GM19463 (cell line): ENCODE results near the gene ENTPD1.

Experiments
- ATAC-seq: cut with Tn5 transposase; IDR thresholded peaks from one replicate; pipeline ENCODE4 v1.9.1; 2021; ENCODE audit warnings: mild to moderate bottlenecking, moderate library complexity; ENCODE audit not compliant: unreplicated experiment

The ENTPD1 gene

DNA sequence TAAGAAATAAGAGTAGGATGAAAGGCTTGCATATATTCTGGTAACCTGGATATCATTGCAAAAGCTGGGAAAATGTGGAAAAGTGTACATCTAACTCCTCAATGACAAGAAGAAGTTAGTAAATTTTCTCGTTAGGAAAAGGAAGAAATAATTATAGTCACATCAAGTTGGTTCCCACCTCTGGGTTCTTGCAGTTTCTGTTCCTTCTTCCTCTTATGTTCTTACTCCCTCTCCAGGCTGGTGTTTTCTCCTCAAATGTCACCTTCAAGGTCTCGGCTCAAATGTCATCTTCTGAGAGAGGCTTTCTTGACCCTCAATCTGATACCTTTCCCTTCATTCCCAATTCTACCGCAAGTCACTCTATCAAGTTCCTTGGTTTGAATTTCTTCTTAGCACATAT lies 64.4 kb downstream of the ENTPD1 start:
- ATAC-seq = peak; percentile 43

DNA sequence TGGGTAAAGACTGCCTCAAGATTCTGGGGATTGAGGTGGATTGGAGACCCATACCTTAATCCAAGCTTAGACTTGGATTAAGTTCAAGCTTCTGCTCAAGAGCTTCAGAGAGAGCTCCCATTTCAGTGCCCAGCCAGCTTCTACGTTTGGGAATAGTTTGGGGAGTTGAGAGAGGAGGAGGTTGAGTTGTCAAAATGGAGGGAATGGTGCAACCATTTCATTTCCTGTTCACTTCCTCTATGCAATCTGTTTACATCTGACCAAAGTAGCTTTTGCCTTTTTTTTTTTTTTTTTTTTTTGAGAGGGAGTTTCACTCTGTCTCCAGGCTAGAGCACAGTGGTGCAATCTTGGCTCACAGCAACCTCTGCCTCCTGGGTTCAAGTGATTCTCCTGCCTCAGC lies 65.8 kb downstream of the ENTPD1 start:
- ATAC-seq = no peak

DNA sequence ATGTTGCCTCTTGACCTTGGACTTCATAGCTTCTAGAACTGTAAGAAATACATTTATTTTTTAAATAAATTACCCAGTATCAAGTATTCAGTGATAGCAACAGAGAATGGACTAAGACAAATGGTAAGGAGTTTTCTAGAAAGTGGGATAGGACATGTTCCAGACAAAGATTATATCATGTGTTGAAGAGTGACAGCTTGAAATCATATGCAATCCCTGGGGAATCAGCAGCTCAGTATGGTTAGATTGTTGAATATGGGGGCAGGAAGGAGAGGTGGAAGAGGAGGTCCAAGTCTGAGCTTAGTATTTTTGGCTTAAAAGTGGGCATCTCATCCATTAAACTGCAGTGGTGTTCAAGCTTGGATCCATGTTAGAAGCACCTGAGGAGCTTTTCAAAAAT lies 74.1 kb downstream of the ENTPD1 start:
- ATAC-seq = no peak

DNA sequence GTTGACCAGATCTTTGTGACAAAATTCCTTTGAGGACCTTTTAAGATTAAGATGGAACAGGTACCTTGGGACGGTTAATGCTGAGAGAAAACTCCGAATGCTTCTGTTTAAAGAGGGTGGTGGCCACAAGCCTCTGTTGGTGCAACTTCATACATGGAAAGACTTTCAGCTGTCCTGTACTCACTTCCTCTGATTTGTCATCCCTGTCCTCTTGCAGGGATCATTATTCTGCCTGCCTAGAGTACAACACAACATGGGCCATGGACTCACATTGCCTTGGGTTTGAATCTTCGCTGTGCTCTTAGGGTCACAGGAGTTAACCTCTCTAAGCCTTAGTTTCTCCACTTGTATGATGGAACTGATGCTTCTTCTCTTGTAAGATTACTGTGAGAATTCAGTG lies 75.1 kb downstream of the ENTPD1 start:
- ATAC-seq = no peak

DNA sequence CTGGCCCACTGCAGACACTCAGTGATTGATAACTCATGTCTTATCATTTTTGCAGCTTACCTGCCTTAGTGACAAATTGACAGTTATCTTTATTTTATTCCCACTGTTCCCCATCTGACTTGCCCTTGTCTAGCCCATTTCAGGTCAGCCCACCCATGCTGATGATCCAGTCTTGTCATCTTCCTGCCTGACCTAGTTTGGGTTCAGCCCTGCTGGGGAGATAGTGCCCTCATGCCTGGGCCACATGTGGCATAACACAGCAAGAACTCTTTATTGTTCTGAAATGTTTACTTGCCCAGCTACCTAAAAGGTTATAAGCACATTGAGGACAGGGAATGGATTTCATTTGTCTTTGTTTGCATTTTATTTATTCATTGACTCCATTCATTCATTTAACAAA lies 75.6 kb downstream of the ENTPD1 start:
- ATAC-seq = no peak

DNA sequence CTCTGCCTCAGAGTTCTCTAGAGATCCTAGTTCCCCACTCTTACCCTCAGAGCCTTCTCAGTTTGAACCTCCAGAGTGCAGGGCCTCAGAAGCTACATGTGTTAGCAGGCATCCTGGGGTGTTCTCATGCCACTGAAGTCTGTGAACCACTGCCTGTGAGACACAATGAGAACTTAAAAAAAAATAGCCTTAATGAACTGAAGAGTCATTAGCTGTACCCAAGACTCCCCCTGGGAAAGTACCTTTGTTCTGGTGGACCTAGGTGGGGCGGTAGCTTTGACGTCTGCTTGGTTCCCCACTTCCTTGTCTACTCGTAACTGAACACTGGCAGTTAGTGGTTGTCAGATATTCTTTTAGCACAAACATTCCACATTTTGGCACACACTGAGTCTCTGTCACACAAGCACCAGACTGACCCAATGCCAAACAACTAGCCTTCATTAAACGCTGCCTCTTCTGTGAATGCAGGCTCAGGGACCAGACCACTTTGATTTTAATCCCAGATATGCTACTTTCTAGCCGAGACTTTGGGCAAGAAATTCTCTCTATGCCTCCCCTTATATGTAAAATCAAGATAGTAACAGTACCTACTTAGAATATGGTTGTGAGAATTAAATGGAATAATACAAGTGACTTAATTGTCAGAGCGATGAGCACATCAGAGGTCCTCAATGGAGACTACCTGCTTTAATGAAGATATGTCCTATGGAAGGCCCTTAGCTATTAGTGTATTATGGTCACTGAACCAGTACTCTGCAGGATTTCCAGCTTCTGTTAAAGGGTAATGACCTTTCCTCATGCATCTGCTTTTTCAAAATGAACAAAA lies 76.5 kb downstream of the ENTPD1 start:
- peak; percentile 84 for ATAC-seq

DNA sequence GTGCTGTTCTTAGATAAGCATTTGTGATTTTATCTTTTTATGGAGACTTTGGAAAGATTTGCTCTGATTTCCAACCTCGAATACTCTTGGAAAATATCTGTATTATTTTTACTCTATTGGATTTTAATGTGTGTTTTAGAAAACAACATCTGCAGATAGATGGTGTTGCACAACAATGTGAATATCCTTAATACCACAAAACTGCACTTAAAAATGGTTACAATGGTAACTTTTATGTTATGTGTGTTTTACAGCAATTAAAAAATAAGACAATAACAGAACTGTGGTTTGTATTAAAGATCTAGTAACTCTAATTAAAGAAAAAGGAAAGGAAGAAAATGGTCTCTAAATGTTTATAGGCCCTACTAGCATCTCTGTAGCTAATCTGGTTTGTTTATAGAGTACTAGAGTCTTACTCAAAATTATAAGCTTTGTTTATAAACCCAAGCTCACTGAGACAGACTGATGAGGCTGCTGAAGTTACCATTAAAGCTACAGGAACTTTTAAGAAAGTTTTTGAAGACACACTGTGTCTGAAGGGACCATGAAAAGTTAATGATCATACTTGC lies 77.2 kb downstream of the ENTPD1 start:
- no peak for ATAC-seq

DNA sequence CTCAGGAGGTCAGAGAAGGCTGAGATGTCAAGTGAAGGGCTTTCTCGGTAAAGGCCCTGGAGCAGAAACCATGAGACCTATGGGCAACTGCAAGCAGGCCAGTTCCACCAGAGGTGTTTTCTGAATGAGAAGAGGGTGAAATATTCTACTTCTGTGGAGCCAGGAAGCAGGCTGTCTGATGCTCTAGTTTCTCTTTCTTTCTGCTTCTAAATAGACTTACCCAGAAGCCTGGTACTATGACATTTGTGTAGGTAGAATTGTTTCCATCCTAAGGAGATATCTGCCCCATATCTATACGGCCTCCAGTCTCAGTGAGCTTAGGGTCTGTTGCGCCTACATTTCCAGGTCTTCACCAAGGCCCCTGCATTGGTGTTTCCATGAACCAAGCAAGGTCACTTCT lies 78.4 kb downstream of the ENTPD1 start:
- ATAC-seq = no peak

DNA sequence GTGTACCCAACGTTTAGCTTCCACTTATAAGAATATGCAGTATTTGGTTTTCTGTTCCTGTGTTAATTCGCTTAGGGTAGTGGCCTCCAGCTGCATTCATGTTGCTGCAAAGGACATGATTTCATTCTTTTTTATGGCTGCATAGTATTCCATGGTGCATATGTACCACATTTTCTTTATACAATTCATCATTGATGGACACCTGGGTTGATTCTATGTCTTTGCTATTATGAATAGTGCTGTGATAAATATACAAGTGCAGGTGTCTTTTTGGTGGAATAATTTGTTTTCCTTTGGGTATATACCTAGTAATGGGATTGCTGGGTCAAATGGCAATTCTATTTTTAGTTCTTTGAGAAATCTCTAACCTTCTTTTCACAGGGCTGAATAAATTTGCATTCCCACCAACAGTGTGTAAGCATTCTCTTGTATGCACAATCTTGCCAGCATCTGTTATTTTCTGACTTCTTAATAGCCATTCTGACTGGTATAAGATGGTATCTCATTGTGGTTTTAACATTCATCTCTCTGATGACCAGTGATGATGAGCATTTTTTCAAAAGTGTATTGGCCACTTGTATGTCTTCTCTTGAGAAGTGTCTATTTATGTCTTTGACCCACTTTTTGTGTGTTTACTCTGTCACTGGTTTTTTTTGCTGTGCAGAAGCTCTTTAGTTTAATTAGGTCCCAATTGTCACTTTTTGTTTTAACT lies 79.3 kb downstream of the ENTPD1 start:
- ATAC-seq = no peak

DNA sequence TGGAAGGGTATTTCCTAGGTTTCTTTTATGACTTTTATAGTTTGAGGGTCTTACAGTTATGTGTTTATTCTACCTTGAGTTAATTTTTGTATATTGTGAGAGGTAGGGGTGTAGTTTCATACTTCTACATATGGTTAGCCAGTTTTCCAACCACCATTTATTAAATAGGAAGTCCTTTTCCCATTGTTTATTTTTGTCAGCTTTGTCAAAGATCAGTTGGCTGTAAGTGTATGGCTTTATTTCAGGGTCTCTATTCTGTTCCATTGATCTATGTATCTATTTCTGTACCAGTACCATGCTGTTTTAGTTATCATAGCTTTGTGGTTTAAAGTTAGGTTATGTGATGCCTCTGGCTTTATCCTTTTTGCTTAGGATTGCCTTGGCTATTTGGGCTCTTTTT lies 79.9 kb downstream of the ENTPD1 start:
- no peak for ATAC-seq

DNA sequence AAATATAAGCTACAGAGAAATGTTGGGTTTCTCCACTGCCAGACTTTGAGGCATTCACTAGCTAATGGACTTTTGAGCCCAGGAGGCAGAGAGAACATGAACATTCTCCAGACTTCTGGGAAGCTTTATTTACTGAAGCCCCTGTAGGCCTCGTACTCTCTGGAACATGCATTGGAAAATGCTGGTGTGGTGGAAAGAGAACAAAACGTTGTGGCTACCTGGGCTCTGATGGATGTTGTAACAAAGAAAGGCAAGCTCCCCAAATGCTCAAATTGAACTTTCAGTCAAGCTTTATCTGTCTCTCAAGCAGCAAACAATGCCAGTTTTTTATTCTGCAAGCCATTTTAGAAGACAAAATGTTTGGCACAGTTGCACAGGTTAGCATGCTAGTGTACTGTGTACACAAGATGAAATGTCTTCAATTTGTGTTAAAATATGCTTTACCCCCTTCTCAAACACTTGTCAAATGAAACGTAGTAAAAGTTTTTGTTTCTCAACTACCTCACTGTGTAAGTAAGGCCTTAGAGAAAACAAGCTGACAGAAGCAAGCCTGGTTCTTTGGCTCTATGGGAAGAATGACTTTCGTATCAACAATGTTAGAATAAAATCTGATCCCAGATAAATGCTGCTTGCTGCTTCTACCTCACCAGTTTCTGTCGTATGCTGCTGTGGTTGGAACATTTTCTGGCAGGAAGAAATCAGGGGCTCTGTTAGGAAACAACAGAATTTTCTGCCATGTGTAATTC lies 80.8 kb downstream of the ENTPD1 start:
- ATAC-seq = no peak

DNA sequence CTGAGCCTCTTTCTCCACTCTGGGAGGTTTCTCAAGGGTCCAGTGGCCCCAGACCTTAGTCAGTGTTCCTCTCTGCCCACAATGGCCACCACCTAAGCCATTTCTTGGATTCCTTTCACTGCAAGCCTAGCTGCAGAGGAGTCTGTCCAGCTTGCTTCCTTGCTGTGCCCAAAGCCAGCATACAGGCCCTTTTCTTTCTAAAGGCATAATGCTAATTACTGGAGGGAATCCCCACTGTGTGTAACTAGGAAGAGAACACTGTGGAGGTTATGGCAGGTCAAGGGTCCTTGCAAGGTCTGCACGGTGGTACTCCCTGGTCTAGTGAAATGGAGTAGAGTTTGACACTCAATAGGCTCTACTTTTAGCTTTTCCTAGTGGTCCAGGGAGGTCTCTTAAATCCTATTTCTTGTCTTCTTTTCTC lies 81.4 kb downstream of the ENTPD1 start:
- ATAC-seq = peak; percentile 38

DNA sequence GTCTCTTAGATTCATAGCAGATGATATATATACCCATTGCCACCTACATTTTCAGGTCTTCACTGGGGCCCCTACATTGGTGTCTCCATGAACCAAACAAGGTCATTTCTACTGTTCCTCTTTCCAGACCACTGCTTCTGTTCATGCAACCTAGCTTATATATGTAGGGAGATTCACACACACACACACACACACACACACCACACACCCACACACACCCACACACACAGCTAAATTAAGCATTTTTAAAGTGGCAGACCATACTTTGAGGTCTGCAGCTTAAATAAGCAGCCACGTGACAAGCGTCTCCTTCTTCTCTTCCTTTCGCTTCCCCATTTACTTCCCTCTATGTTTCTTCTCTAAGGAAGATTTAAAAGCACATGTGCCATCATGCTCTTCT lies 81.8 kb downstream of the ENTPD1 start:
- ATAC-seq = peak; percentile 48

DNA sequence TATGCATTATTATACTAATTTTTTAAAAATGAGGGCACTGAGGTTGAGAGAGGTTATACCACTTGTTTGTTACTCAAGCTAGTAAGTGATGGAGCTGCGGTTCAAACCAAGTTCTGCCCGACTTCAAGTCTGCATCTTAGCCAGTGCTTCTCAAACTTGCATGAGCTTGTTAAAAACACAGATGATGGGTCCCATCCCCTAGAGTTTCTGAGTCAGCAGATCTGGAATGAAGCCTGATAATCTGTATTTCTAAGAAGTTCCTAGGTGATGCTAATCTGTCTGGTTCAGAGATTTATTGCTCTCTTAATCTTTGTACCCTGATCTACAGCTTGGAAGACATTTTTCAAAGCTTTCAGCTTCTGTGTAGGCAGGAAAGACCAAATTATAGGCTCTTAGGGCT lies 84.2 kb downstream of the ENTPD1 start:
- no peak for ATAC-seq

DNA sequence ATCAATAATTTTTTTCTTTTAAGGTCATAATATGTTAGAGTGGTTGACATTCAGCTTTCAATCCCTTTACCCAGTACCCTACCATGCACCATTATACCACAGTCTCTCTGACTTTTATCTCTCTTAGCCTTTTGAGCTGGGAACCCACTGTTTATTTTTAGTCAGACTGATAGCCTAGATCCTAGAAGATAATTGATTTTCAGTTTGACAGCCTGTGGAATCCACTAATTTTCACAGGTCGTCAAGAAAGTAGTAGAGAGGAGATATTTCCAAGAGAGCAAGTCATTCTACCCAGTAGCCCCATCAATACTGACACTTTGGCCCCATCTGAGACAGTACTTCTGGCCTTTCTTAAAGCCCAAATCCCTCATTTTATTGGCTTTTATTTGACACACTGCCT lies 84.7 kb downstream of the ENTPD1 start:
- no peak for ATAC-seq

DNA sequence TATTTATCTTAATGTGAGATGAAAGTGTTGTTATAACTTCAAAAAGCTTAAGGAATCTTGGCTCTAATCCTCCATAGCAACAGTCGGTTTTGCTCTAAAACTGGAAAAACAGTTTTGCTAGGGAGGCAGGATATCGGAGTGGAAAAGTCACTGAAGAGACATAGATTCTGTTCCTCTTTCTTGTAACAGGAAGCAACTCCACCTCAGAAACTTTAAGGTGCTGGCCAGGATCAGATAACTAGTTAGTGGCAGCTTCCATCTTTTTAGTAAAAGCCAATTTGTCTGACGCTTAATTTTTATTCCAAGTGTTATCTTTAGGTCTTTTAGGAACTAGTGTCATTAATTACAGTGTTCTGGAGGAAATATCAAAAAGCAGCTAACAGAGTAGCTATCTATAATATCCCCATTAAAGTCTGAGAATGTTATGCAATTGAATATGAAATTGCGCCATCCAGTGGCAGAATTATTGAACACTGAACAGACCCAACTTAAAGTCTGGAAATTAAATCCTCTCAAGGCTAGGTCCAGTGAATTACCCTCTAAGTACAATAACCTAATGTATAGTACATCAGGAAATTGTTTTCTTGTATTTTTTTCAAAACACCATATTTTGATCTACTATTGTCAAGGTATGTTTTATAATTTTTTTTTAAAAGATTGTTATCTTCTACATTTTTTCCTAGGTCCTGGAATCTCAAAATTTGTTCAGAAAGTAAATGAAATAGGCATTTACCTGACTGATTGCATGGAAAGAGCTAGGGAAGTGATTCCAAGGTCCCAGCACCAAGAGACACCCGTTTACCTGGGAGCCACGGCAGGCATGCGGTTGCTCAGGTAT lies 85.9 kb downstream of the ENTPD1 start:
- peak; percentile 31 for ATAC-seq

DNA sequence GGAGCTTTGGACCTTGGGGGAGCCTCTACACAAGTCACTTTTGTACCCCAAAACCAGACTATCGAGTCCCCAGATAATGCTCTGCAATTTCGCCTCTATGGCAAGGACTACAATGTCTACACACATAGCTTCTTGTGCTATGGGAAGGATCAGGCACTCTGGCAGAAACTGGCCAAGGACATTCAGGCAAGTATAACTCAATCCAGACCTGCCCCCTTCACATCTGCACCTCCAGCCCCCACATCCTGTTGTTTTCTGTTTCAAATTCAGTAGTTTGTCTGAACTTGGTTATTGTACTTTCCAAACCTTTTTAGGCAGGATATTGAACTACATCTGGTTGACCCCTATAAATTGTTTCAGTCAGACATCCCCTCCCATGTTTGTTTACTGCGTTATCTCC lies 89.4 kb downstream of the ENTPD1 start:
- no peak for ATAC-seq

DNA sequence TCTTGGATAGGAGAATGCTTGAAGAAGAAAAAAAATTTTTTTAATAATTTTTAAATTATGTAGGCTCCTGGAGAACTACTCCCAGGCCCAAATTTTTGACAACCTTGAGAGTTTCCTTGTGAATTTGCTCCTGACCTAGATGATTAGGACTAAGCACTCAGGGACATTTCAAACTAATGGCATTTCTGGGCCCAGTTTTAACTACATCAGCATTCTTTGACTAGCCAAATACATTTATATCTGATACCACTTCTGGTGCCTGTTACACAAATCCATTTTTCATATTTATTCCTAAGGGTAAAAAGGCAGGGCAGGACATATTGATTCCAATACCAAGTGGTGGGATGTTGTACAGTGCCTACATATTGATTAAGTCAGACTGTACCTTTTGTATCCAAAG lies 91.0 kb downstream of the ENTPD1 start:
- no peak for ATAC-seq

DNA sequence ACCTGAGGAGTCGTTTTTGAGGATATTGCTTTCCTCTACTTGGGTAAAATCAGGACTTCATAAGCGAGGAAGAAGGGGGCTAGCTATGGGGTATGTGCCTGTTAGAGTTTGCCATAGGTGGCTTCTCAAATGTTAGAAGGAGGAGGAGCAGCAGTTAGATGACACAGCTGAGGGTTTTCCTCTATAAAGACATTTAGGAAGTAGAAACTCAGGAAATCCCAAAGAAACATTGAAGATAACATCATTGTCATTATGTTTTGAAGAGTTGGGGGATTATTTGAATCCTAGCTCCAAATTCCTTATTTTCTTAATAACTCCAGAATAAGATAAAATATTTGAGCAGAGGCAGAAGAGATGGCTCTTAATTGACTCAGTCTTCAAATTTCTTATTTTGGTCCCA lies 92.9 kb downstream of the ENTPD1 start:
- no peak for ATAC-seq

DNA sequence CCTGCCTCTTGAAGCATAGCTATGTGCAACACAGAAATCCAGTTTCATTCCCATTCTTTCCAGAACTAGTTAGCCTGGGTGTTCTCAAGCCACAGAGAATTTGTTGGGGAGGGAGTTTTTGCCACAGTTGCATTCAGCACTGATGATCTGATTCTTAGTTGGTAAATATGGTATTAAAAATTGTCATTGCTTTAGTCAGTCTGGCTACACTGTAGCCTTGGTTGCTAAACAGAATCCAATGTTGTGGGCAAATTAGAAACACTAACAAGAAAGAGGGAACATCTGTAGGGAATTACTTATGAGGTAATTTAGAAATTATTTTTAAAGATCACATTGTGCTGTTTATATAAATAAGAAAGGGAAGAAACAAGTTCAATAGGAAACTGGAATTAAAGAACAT lies 94.8 kb downstream of the ENTPD1 start:
- no peak for ATAC-seq
